GM23338 (cell line): ENCODE results near the gene SHOC1. TPM values are rescaled to one million over a fixed set of nuclear protein-coding genes. Genes with fewer than 3 reads are reported as not detected.

ENCODE experiments used
- ATAC-seq: fragments of 200-7000 bp; cut with Tn5 transposase; 3 replicates; pipeline ENCODE4 v1.9.1; 2020
- DNase-seq: peaks from one replicate; pipeline ENCODE4 v3.0.0-alpha.2; 2015; ENCODE audit warnings: low spot score
- H2AFZ ChIP-seq: fragments of 200-600 bp; sonication (generic); 2 replicates; pipeline ENCODE4 v1.8.0; 2016; ENCODE audit warnings: antibody characterized with exemption, mild to moderate bottlenecking, moderate library complexity
- H3F3A ChIP-seq: fragments of 200-600 bp; sonication (generic); replicated peaks from 2 replicates; pipeline ENCODE4 v1.8.0; 2017; ENCODE audit warnings: antibody characterized with exemption, mixed run types, low read depth
- H3K27ac ChIP-seq: fragments of 200-600 bp; sonication (generic); 2 replicates; pipeline ENCODE4 v1.6.1; 2016; ENCODE audit warnings: low read depth
- H3K27me3 ChIP-seq: fragments of 200-600 bp; sonication (generic); 2 replicates; pipeline ENCODE4 v1.8.0; 2016; ENCODE audit warnings: mild to moderate bottlenecking, mixed run types, moderate library complexity; ENCODE audit not compliant: insufficient read depth
- H3K36me3 ChIP-seq: fragments of 200-600 bp; sonication (generic); 2 replicates; pipeline ENCODE4 v1.8.0; 2016; ENCODE audit warnings: mild to moderate bottlenecking; ENCODE audit not compliant: insufficient read depth
- H3K4me1 ChIP-seq: fragments of 200-600 bp; sonication (generic); 2 replicates; pipeline ENCODE4 v1.8.0; 2016; ENCODE audit warnings: mild to moderate bottlenecking, moderate library complexity; ENCODE audit not compliant: insufficient read depth
- H3K4me2 ChIP-seq: fragments of 200-600 bp; sonication (generic); 2 replicates; pipeline ENCODE4 v1.7.1; 2017; ENCODE audit warnings: mixed run types
- H3K4me3 ChIP-seq: fragments of 200-600 bp; sonication (generic); 2 replicates; pipeline ENCODE4 v1.6.1; 2016; ENCODE audit warnings: mixed run types
- H3K79me2 ChIP-seq: fragments of 200-600 bp; sonication (generic); replicated peaks from 2 replicates; pipeline ENCODE4 v1.8.0; 2017; ENCODE audit warnings: mild to moderate bottlenecking; ENCODE audit not compliant: insufficient read depth
- H3K9me2 ChIP-seq: fragments of 200-600 bp; sonication (generic); 2 replicates; pipeline ENCODE4 v1.8.0; 2017; ENCODE audit not compliant: insufficient read depth
- H4K20me1 ChIP-seq: fragments of 200-600 bp; sonication (generic); replicated peaks from 2 replicates; pipeline ENCODE4 v1.8.0; 2017; ENCODE audit warnings: mild to moderate bottlenecking; ENCODE audit not compliant: insufficient read depth
- H3K27ac Mint-ChIP-seq: 2 replicates; pipeline ENCODE4 v1.8.0; 2020; ENCODE audit warnings: inconsistent platforms, mild to moderate bottlenecking, moderate library complexity, mixed read lengths
- H3K27me3 Mint-ChIP-seq: 3 replicates; pipeline ENCODE4 v1.8.0; 2022; ENCODE audit warnings: low read depth, mild to moderate bottlenecking, moderate library complexity, mixed read lengths, inconsistent platforms; ENCODE audit not compliant: insufficient read depth, poor library complexity
- H3K36me3 Mint-ChIP-seq: 3 replicates; pipeline ENCODE4 v1.8.0; 2021; ENCODE audit warnings: low read depth, mild to moderate bottlenecking, inconsistent platforms, moderate library complexity, mixed read lengths
- H3K4me1 Mint-ChIP-seq: 3 replicates; pipeline ENCODE4 v1.8.0; 2020; ENCODE audit warnings: mild to moderate bottlenecking, inconsistent platforms, mixed read lengths
- H3K4me3 Mint-ChIP-seq: 3 replicates; pipeline ENCODE4 v1.8.0; 2021; ENCODE audit warnings: moderate library complexity, mild to moderate bottlenecking, inconsistent platforms, mixed read lengths
- H3K9me3 Mint-ChIP-seq: 3 replicates; pipeline ENCODE4 v1.8.0; 2020; ENCODE audit warnings: moderate library complexity, mild to moderate bottlenecking, inconsistent platforms, mixed read lengths
- CTCF ChIP-seq, 2 experiments: fragments of 200-600 bp in 1 of 2; sonication (generic) in 1 of 2; conservative IDR thresholded peaks; 2 replicates each; pipeline versions ENCODE4 v1.5.1 to v1.6.1; 2016 to 2017; ENCODE audit warnings: antibody characterized with exemption in 2 of 2, low read depth in 2 of 2, mild to moderate bottlenecking in 2 of 2, moderate library complexity in 1 of 2
- EZH2 ChIP-seq: fragments of 200-600 bp; sonication (generic); IDR thresholded peaks from one replicate; pipeline ENCODE4 v1.8.0; 2017; ENCODE audit warnings: antibody characterized with exemption, mild to moderate bottlenecking, low read depth; ENCODE audit not compliant: unreplicated experiment
- EZH2phosphoT487 ChIP-seq: fragments of 200-600 bp; sonication (generic); IDR thresholded peaks from one replicate; pipeline ENCODE4 v1.8.1; 2018; ENCODE audit warnings: antibody characterized with exemption; ENCODE audit not compliant: unreplicated experiment
- NANOG ChIP-seq: IDR thresholded peaks from 2 replicates; pipeline ENCODE4 v1.6.1; 2016; ENCODE audit warnings: antibody characterized with exemption, borderline replicate concordance
- POLR2AphosphoS5 ChIP-seq: IDR thresholded peaks from 2 replicates; pipeline ENCODE4 v1.6.1; 2016; ENCODE audit warnings: antibody characterized with exemption, low read depth
- REST ChIP-seq: IDR thresholded peaks from one replicate; pipeline ENCODE4 v1.6.1; 2018; ENCODE audit warnings: antibody characterized with exemption; ENCODE audit not compliant: unreplicated experiment
- STAT1 ChIP-seq: IDR thresholded peaks from one replicate; pipeline ENCODE4 v1.6.1; 2016; ENCODE audit warnings: antibody characterized with exemption; ENCODE audit not compliant: unreplicated experiment
- ZNF114 ChIP-seq: fragments of 250-450 bp; sonication (Bioruptor Pico); IDR thresholded peaks from 2 replicates; pipeline ENCODE4 v1.5.0; 2020; ENCODE audit warnings: mild to moderate bottlenecking, moderate library complexity
- polyA plus RNA-seq: library from polyadenylated mRNA; unstranded; fragments of >200 nt; fragmentation: Nextera tagmentation; extraction: Ambion mirVana; gene quantifications from 2 replicates; pipeline ENCODE4 v1.2.1, GENCODE V29; 2016
- total RNA-seq: library from RNA; depleted of rRNA; stranded (reverse); fragments of >200 nt; shearing (Covaris generic); gene quantifications from 2 replicates; pipeline ENCODE4 v1.2.3, GENCODE V29; 2014
- TF ChIP-seq, protein P1 (sequence below): IDR thresholded peaks from 2 replicates; pipeline ENCODE4 v1.6.1; 2016; ENCODE audit warnings: antibody characterized with exemption

The SHOC1 gene
- total and polyA plus RNA-seq, 2 experiments from 2014 or later: 0.39 TPM; not detected in 1

GRCh38 chr9:111805830-111806241 is 11.1 kb upstream of the SHOC1 start (continued):
- TF ChIP-seq, protein P1, sequence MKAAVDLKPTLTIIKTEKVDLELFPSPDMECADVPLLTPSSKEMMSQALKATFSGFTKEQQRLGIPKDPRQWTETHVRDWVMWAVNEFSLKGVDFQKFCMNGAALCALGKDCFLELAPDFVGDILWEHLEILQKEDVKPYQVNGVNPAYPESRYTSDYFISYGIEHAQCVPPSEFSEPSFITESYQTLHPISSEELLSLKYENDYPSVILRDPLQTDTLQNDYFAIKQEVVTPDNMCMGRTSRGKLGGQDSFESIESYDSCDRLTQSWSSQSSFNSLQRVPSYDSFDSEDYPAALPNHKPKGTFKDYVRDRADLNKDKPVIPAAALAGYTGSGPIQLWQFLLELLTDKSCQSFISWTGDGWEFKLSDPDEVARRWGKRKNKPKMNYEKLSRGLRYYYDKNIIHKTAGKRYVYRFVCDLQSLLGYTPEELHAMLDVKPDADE: no peak
- no peak for TF ChIP-seq REST
- TF ChIP-seq EZH2: no peak
- no peak for TF ChIP-seq STAT1
- TF ChIP-seq NANOG: no peak

DNA sequence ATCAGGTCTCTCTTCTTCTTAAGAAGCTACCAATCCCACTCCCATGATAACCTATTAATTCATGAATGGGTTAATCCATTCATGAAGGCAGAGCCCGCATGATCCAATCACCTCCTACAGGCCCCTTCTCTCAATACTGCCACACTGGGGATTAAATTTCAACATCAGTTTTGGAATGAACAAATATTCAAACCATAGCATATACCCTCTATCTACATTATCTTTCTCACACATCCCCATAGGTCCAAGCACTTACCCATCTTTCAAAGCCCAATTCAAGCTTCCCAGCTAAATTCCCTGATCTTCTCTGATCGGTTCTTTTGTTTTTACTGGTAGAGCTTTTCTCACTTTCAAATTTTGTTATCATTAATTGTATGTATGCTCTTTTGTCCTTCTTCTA is 10.5 kb upstream of the SHOC1 start:
- no peak overlapping the region for H3K27ac ChIP-seq
- no peaks in the 10 kb centered on the region for H4K20me1 ChIP-seq
- no peaks in the 10 kb centered on the region for H3K4me1 Mint-ChIP-seq
- no peak for ATAC-seq
- DNase-seq: no peak
- peaks cover 1% of the 10 kb centered on the region for H3K27me3 Mint-ChIP-seq
- H3F3A ChIP-seq: no peaks in the 10 kb centered on the region
- H3K36me3 ChIP-seq: no peaks in the 10 kb centered on the region
- H2AFZ ChIP-seq: no peak overlapping the region
- H3K79me2 ChIP-seq: no peaks in the 10 kb centered on the region
- H3K4me3 ChIP-seq: no peak overlapping the region
- no peaks in the 10 kb centered on the region for H3K27me3 ChIP-seq
- no peaks in the 10 kb centered on the region for H3K4me1 ChIP-seq
- H3K4me3 Mint-ChIP-seq: no peak overlapping the region
- no peaks in the 10 kb centered on the region for H3K9me3 Mint-ChIP-seq
- no peak overlapping the region for H3K4me2 ChIP-seq
- no peak overlapping the region for H3K27ac Mint-ChIP-seq
- TF ChIP-seq, protein P1: no peak
- no peak for TF ChIP-seq EZH2phosphoT487
- TF ChIP-seq POLR2AphosphoS5: no peak
- no peak for TF ChIP-seq NANOG
- TF ChIP-seq CTCF (conservative IDR thresholded peaks at IDR 0.05; ENCODE audit: low read depth in 2 of 2): no peak
- TF ChIP-seq EZH2: no peak
- no peak for TF ChIP-seq ZNF114 (CRISPR knock-in tag)
- TF ChIP-seq REST: no peak
- no peak for TF ChIP-seq STAT1
- no peaks in the 10 kb centered on the region for H3K36me3 Mint-ChIP-seq
- no peaks in the 10 kb centered on the region for H3K9me2 ChIP-seq
